BLaER1 (cell line): ENCODE results near the gene TMEM163.

ENCODE experiments used
- H3K27ac ChIP-seq: shearing (Covaris generic); formaldehyde crosslinking; 2 replicates; pipeline ENCODE4 v1.8.1; 2022
- H3K27me3 ChIP-seq: shearing (Covaris generic); formaldehyde crosslinking; 2 replicates; pipeline ENCODE4 v1.8.1; 2022
- H3K36me3 ChIP-seq: shearing (Covaris generic); formaldehyde crosslinking; 2 replicates; pipeline ENCODE4 v1.8.1; 2022
- H3K4me1 ChIP-seq: shearing (Covaris generic); formaldehyde crosslinking; 2 replicates; pipeline ENCODE4 v1.8.1; 2022
- H3K4me2 ChIP-seq: shearing (Covaris generic); formaldehyde crosslinking; 2 replicates; pipeline ENCODE4 v1.8.1; 2022
- H3K4me3 ChIP-seq: shearing (Covaris generic); formaldehyde crosslinking; 2 replicates; pipeline ENCODE4 v1.8.1; 2022
- H3K9ac ChIP-seq: shearing (Covaris generic); formaldehyde crosslinking; 2 replicates; pipeline ENCODE4 v1.8.1; 2022
- H3K9me3 ChIP-seq: shearing (Covaris generic); formaldehyde crosslinking; 2 replicates; pipeline ENCODE4 v1.8.1; 2022
- H4K20me1 ChIP-seq: shearing (Covaris generic); formaldehyde crosslinking; 2 replicates; pipeline ENCODE4 v1.8.1; 2022
- Cebpa-rat ChIP-seq: shearing (Covaris generic); IDR thresholded peaks from 2 replicates; pipeline ENCODE4 v1.8.1; 2022

The TMEM163 gene

DNA sequence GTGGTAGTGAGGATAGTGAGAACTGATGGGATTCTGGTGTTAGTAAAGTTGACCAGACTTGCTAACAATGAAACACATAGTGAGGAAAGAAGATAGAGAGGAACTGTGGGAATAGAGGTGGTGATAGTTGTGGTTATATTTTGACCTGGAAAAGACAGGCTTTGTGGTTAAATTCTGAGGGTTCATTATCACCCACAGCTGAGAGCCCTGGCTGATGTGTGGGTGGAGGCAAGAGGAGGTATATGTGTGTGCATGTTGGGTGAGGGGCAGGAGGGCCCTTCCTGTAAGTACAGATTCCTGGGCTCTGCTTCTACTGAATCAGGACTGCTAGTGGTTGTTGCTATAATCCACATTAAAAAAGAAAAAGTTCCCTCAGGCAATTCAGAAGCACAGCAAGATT, 26.2 kb upstream of the TMEM163 start:
- Histone ChIP-seq H3K9ac (no peak overlapping the region), H3K27ac (no peak overlapping the region), H3K4me2 (0 out of 2 replicates have a peak overlapping the region, but pooled peaks have one; percentile 10), H3K9me3 (no peaks in the 10 kb centered on the region), H3K4me1 (peaks cover 11% of the 10 kb centered on the region), H4K20me1 (no peaks in the 10 kb centered on the region), H3K36me3 (no peaks in the 10 kb centered on the region), H3K27me3 (no peaks in the 10 kb centered on the region), H3K4me3 (no peak overlapping the region)
- no peak for TF ChIP-seq Cebpa-rat

DNA sequence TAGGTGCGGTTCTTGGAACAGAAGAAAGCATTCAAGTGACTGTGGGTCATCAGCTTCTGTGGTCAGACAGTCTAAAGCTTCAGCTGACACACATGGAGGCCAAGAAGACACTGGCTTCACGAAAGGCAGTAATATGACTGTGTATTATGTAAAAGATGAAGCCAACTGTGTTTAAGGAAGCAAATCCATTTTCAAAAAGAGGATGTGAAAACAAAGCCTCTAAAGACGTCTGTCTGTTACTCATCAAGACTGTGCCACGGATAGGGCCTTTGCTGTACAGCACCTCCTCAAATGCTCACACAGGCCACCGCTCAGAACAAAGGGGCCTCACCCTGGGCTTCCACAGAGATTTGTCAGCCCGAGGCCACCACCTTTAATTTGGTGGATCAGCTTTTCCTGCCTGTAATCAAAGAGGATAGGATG, 21.1 kb upstream of the TMEM163 start:
- Histone ChIP-seq H3K27me3 (no peaks in the 10 kb centered on the region), H3K4me2 (peak overlapping the region; percentile 28; the same call in 1 of the 2 replicates), H3K9me3 (no peaks in the 10 kb centered on the region), H4K20me1 (no peaks in the 10 kb centered on the region), H3K27ac (no peak overlapping the region), H3K4me3 (no peak overlapping the region), H3K9ac (no peak overlapping the region), H3K4me1 (peaks cover 16% of the 10 kb centered on the region), H3K36me3 (no peaks in the 10 kb centered on the region)
- no peak for TF ChIP-seq Cebpa-rat

- H3K4me1 ChIP-seq, result peaks cover 14% of the 10 kb centered on the region; the same call in 1 of the 2 replicates
- no peak overlapping the region for H3K27ac ChIP-seq
- no peaks in the 10 kb centered on the region for H3K27me3 ChIP-seq
- H3K4me3 ChIP-seq, result no peak overlapping the region
- no peak for TF ChIP-seq Cebpa-rat
- no peaks in the 10 kb centered on the region for H3K36me3 ChIP-seq
- H4K20me1 ChIP-seq, result no peaks in the 10 kb centered on the region
- H3K9me3 ChIP-seq, result no peaks in the 10 kb centered on the region
- H3K9ac ChIP-seq, result no peak overlapping the region
- peak overlapping the region; percentile 28; the same call in 1 of the 2 replicates for H3K4me2 ChIP-seq
These were observed 20.6 kb upstream of the TMEM163 start for GRCh38 chr2:134739236-134739878.

GRCh38 chr2:134738141-134738870, 19.5 kb upstream of the TMEM163 start:
- H3K4me2 ChIP-seq, result no peak overlapping the region
- H3K4me1 ChIP-seq, result peaks cover 14% of the 10 kb centered on the region; the same call in 1 of the 2 replicates
- no peak overlapping the region for H3K9ac ChIP-seq

GRCh38 chr2:134737671-134738070, 18.9 kb upstream of the TMEM163 start:
- no peak for TF ChIP-seq Cebpa-rat
- no peak overlapping the region for H3K4me3 ChIP-seq
- peaks cover 14% of the 10 kb centered on the region; the same call in 1 of the 2 replicates for H3K4me1 ChIP-seq
- H3K9me3 ChIP-seq, result no peaks in the 10 kb centered on the region
- no peak overlapping the region for H3K27ac ChIP-seq
- H4K20me1 ChIP-seq, result no peaks in the 10 kb centered on the region
- H3K36me3 ChIP-seq, result no peaks in the 10 kb centered on the region
- H3K4me2 ChIP-seq, result no peak overlapping the region
- no peaks in the 10 kb centered on the region for H3K27me3 ChIP-seq
- no peak overlapping the region for H3K9ac ChIP-seq

More at GRCh38 chr2:134738141-134738870, 19.5 kb upstream of the TMEM163 start:
- Histone ChIP-seq H3K4me3 (no peak overlapping the region), H3K27ac (no peak overlapping the region), H3K36me3 (no peaks in the 10 kb centered on the region), H4K20me1 (no peaks in the 10 kb centered on the region), H3K27me3 (no peaks in the 10 kb centered on the region), H3K9me3 (no peaks in the 10 kb centered on the region)
- TF ChIP-seq Cebpa-rat, result no peak

- Histone ChIP-seq H3K36me3 (no peaks in the 10 kb centered on the region), H3K9me3 (no peaks in the 10 kb centered on the region), H3K4me1 (peaks cover 14% of the 10 kb centered on the region; the same call in 1 of the 2 replicates), H4K20me1 (no peaks in the 10 kb centered on the region), H3K27ac (no peak overlapping the region), H3K4me2 (no peak overlapping the region), H3K9ac (no peak overlapping the region), H3K27me3 (no peaks in the 10 kb centered on the region), H3K4me3 (no peak overlapping the region)
- no peak for TF ChIP-seq Cebpa-rat
These were observed 17.5 kb upstream of the TMEM163 start for GRCh38 chr2:134736167-134736880.

- Histone ChIP-seq H3K36me3 (no peaks in the 10 kb centered on the region), H3K9me3 (no peaks in the 10 kb centered on the region), H3K4me2 (no peak overlapping the region), H3K4me1 (no peaks in the 10 kb centered on the region), H3K4me3 (no peak overlapping the region), H4K20me1 (no peaks in the 10 kb centered on the region), H3K9ac (no peak overlapping the region), H3K27ac (no peak overlapping the region), H3K27me3 (no peaks in the 10 kb centered on the region)
- TF ChIP-seq Cebpa-rat, result no peak
These were observed 9.4 kb upstream of the TMEM163 start for GRCh38 chr2:134728163-134728562.

DNA sequence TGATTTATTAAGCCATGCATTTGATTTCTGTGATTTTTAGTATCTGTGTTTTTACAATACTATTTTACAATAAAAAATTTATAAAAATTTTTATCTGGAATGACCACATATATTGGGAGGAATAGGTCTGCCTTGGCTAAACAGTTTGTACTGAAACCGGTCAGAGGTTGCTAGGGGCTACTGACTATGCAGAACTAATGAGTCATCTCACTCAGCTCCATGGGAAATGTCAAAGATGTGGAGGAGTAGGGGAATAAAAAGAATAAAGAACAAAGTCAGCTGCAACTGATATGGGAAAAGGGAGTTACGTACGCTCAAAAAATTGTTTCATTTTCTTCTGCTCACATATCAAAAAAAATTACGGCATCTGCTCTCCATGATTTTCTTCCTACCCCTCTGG, 8.6 kb upstream of the TMEM163 start:
- no peaks in the 10 kb centered on the region for H3K9me3 ChIP-seq
- peaks cover 2% of the 10 kb centered on the region; the same call in 1 of the 2 replicates for H3K27me3 ChIP-seq
- TF ChIP-seq Cebpa-rat, result no peak
- no peak overlapping the region for H3K4me2 ChIP-seq
- H3K36me3 ChIP-seq, result no peaks in the 10 kb centered on the region
- H3K4me3 ChIP-seq, result no peak overlapping the region
- no peaks in the 10 kb centered on the region for H3K4me1 ChIP-seq
- H4K20me1 ChIP-seq, result no peaks in the 10 kb centered on the region
- no peak overlapping the region for H3K9ac ChIP-seq
- no peak overlapping the region for H3K27ac ChIP-seq

DNA sequence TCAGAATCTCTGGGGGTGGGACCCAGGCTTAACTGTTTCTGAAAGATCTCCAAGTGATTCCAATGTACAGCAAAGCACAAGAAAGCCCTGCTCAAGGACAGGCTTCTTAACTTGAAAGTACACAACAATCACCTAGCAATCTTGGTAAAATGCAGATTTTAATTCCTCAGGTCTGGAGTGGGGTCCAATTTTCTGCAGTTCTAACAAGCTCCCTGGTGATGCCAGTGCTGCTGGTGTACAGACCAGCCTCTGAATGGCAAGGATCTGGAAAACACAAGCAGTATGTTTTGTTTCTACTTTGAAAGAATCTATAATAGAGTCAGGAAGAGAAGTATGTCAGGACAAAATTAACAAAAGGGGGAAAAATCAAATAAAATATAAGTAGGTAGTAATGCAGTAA, 7.8 kb upstream of the TMEM163 start:
- peaks cover 10% of the 10 kb centered on the region for H3K27me3 ChIP-seq
- H3K4me3 ChIP-seq, result no peak overlapping the region
- H3K4me1 ChIP-seq, result no peaks in the 10 kb centered on the region
- no peaks in the 10 kb centered on the region for H3K9me3 ChIP-seq
- no peaks in the 10 kb centered on the region for H3K36me3 ChIP-seq
- TF ChIP-seq Cebpa-rat, result no peak
- H3K9ac ChIP-seq, result no peak overlapping the region
- H3K4me2 ChIP-seq, result no peak overlapping the region
- no peak overlapping the region for H3K27ac ChIP-seq
- H4K20me1 ChIP-seq, result no peaks in the 10 kb centered on the region

GRCh38 chr2:134725876-134726275, 7.1 kb upstream of the TMEM163 start:
- Histone ChIP-seq H3K4me3 (no peak overlapping the region), H3K4me1 (no peaks in the 10 kb centered on the region), H3K36me3 (no peaks in the 10 kb centered on the region), H3K27me3 (peaks cover 16% of the 10 kb centered on the region), H3K9ac (no peak overlapping the region), H3K27ac (no peak overlapping the region), H3K9me3 (no peaks in the 10 kb centered on the region), H4K20me1 (no peaks in the 10 kb centered on the region), H3K4me2 (no peak overlapping the region)
- no peak for TF ChIP-seq Cebpa-rat
